ENCODE data around the gene PPP1CB. TPM values are rescaled to one million over a fixed set of nuclear protein-coding genes. Genes with fewer than 3 reads are reported as not detected.

PPP1CB gene
- total RNA-seq, 6 donors from 2014 or later, result 83.0 to 255 (median 222) TPM

DNA sequence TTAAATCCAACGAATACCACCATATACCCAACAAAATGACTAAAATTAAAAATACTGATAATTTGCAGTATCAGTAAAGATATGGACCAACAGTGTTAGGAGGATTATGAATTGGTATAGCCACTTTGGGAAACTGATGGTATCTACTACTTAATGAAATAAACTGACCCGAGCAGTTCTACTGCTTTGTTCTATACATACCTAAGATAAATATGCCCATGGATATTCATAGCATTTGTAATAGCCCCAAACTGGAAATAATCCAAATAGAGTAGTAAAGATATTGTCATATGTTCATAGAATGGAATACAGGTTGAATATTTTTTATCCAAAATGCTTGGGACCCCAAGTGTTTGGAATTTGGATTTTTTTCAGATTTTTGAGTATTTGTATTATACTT lies 20.7 kb downstream of the PPP1CB start:
- Histone ChIP-seq H3K4me3 (no peak overlapping the region), H3K27me3 (no peaks in the 10 kb centered on the region), H3K4me1 (peaks cover 26 to 58% (median 46%) of the 10 kb centered on the region in 4 donors), H3K27ac (no peak overlapping the region), H3K9me3 (no peaks in the 10 kb centered on the region), H3K36me3 (peaks cover 0 to 9% (median 1%) of the 10 kb centered on the region in 4 donors)
- WGBS, 2 donors, result 79 to 90% methylated on average over 2 of the region's 2 CpGs
- no peak for DNase-seq
- ATAC-seq (ENCODE audit: low FRiP score in 2 of 2), result no peak
- TF ChIP-seq EP300 (IDR thresholded peaks at IDR 0.05), result no peak
- no peak for TF ChIP-seq POLR2A (IDR thresholded peaks at IDR 0.05)
- TF ChIP-seq POLR2AphosphoS5 (IDR thresholded peaks at IDR 0.05), result no peak
- no peak for TF ChIP-seq CTCF (IDR thresholded peaks at IDR 0.05)

- DNase-seq (no peak), ATAC-seq (ENCODE audit: low FRiP score in 2 of 2) (no peak)
- Histone ChIP-seq H3K27ac (no peak overlapping the region), H3K4me1 (peaks cover 10 to 35% (median 30%) of the 10 kb centered on the region in 4 donors), H3K4me3 (no peak overlapping the region), H3K27me3 (no peaks in the 10 kb centered on the region), H3K9me3 (no peaks in the 10 kb centered on the region), H3K36me3 (peaks cover 19 to 51% (median 28%) of the 10 kb centered on the region in 4 donors)
- TF ChIP-seq EP300 (IDR thresholded peaks at IDR 0.05) (no peak), POLR2AphosphoS5 (IDR thresholded peaks at IDR 0.05) (no peak), POLR2A (IDR thresholded peaks at IDR 0.05) (no peak), CTCF (IDR thresholded peaks at IDR 0.05) (no peak)
- WGBS, 2 donors, result 87 to 93% methylated on average over 6 of the region's 6 CpGs
These were observed 24.8 kb downstream of the PPP1CB start for GRCh38 chr2:28776471-28776870.

DNA sequence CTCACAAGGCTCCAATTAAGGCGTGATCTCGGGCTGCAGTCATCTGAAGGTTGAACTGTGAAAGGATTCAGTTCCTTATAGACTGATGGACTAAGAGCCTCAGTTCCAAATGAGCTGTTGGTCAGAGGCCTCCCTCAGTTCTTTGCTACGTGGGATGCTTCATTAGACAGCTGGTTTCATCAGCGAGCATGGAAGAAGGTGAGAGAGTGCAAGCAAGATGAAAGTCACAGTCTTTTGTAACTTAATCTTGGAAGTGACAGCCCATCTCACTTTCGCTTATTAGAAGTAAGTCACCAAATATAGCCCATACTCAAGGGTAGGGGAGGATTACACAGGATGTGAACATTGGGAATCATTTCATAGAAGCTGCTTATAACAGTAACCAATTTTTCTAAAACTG lies 26.8 kb downstream of the PPP1CB start:
- peaks cover 23 to 70% (median 34%) of the 10 kb centered on the region in 4 donors for H3K36me3 ChIP-seq
- no peak for TF ChIP-seq CTCF (IDR thresholded peaks at IDR 0.05)
- no peak for TF ChIP-seq POLR2AphosphoS5 (IDR thresholded peaks at IDR 0.05)
- TF ChIP-seq EP300 (IDR thresholded peaks at IDR 0.05), result no peak
- TF ChIP-seq POLR2A (IDR thresholded peaks at IDR 0.05), result no peak
- no peak overlapping the region for H3K4me3 ChIP-seq
- H3K4me1 ChIP-seq, result peaks cover 7 to 19% (median 17%) of the 10 kb centered on the region in 4 donors
- WGBS, 2 donors, result 93 to 100% methylated on average over 5 of the region's 5 CpGs
- no peak overlapping the region for H3K27ac ChIP-seq
- ATAC-seq (ENCODE audit: low FRiP score in 2 of 2) (no peak), DNase-seq (no peak)
- H3K9me3 ChIP-seq, result no peaks in the 10 kb centered on the region
- no peaks in the 10 kb centered on the region for H3K27me3 ChIP-seq

GRCh38 chr2:28779001-28779400 lies 27.4 kb downstream of the PPP1CB start:
- 94 to 95% methylated on average over 2 of the region's 2 CpGs for WGBS, 2 donors
- no peak overlapping the region for H3K27ac ChIP-seq
- H3K36me3 ChIP-seq, result peaks cover 26 to 76% (median 39%) of the 10 kb centered on the region in 4 donors
- H3K9me3 ChIP-seq, result no peaks in the 10 kb centered on the region
- H3K4me3 ChIP-seq, result no peak overlapping the region
- no peaks in the 10 kb centered on the region for H3K27me3 ChIP-seq
- TF ChIP-seq POLR2AphosphoS5 (IDR thresholded peaks at IDR 0.05) (no peak), CTCF (IDR thresholded peaks at IDR 0.05) (no peak), EP300 (IDR thresholded peaks at IDR 0.05) (no peak), POLR2A (IDR thresholded peaks at IDR 0.05) (no peak)
- peaks cover 7 to 15% (median 12%) of the 10 kb centered on the region in 4 donors for H3K4me1 ChIP-seq
- no peak for DNase-seq
- ATAC-seq (ENCODE audit: low FRiP score in 2 of 2), result no peak

- WGBS, 2 donors, result 70 to 78% methylated on average over 2 of the region's 2 CpGs
- Histone ChIP-seq H3K4me1 (peaks cover 0 to 7% (median 4%) of the 10 kb centered on the region in 4 donors), H3K4me3 (no peak overlapping the region), H3K36me3 (peaks cover 33 to 89% (median 50%) of the 10 kb centered on the region in 4 donors), H3K27ac (no peak overlapping the region), H3K27me3 (no peaks in the 10 kb centered on the region), H3K9me3 (no peaks in the 10 kb centered on the region)
- ATAC-seq (ENCODE audit: low FRiP score in 2 of 2), result no peak
- TF ChIP-seq POLR2A (IDR thresholded peaks at IDR 0.05), result no peak
- TF ChIP-seq EP300 (IDR thresholded peaks at IDR 0.05), result no peak
- TF ChIP-seq CTCF (IDR thresholded peaks at IDR 0.05), result no peak
- no peak for TF ChIP-seq POLR2AphosphoS5 (IDR thresholded peaks at IDR 0.05)
- no peak for DNase-seq
These were observed 28.9 kb downstream of the PPP1CB start for GRCh38 chr2:28780496-28780895.
